Adrenal gland (tissue), 12 donors: Measurements from ENCODE around the gene GLB1L2. TPM values are rescaled to one million over a fixed set of nuclear protein-coding genes. Genes with fewer than 3 reads are reported as not detected.

Experiments used
- DNase-seq, 7 donors: peaks; one replicate each; pipeline ENCODE4 v3.0.0-alpha.2; 2019 to 2020
- H3K27ac ChIP-seq, 5 donors: fragments of 200-600 bp; sonication (generic) in 4 of 5; 1 replicate in 3 of 5; 2 replicates in 2 of 5; pipeline versions ENCODE4 v1.5.1 to v1.8.0; 2016 to 2020; ENCODE audit warnings: mild to moderate bottlenecking in 1 of 5
- H3K27me3 ChIP-seq: fragments of 200-600 bp; 2 replicates; pipeline ENCODE4 v1.8.0; 2021
- H3K36me3 ChIP-seq, 2 donors: fragments of 200-600 bp; replicated peaks in 1 of 2; 1 replicate in 1 of 2; 2 replicates in 1 of 2; pipeline versions ENCODE4 v1.5.1 to v1.8.0; 2018 to 2022
- H3K4me1 ChIP-seq, 2 donors: fragments of 200-600 bp; replicated peaks in 1 of 2; 1 replicate in 1 of 2; 2 replicates in 1 of 2; pipeline versions ENCODE4 v1.5.1 to v1.8.0; 2018 to 2021
- H3K4me3 ChIP-seq, 4 donors: fragments of 200-600 bp; sonication (generic) in 3 of 4; one replicate each; pipeline ENCODE4 v1.5.1; 2016 to 2018
- H3K9me3 ChIP-seq, 3 donors: fragments of 200-600 bp; sonication (generic) in 1 of 3; replicated peaks in 1 of 3; 1 replicate in 2 of 3; 2 replicates in 1 of 3; pipeline versions ENCODE4 v1.5.1 to v1.8.0; 2016 to 2021
- POLR2A ChIP-seq, 2 donors: fragments of 450-650 bp; IDR thresholded peaks; one replicate each; pipeline ENCODE4 v1.6.1; 2017; ENCODE audit warnings: antibody characterized with exemption in 2 of 2, mild to moderate bottlenecking in 2 of 2, moderate library complexity in 1 of 2
- WGBS, 4 donors: extraction: QIAGEN DNeasy Blood & Tissue Kit in 2 of 4; methylation state at CpG; one replicate each; pipeline versions ENCODE4 v1.1.5 to v1.1.7; 2013 to 2017; 5-methylcytosine and 5-hydroxymethylcytosine counted together
- intact Hi-C, 2 donors: fragments of 100-400 bp; cut with DNase I; formaldehyde crosslinking; loops; one replicate each; pipeline versions ENCODE4 v1.14.1 to v1.15.0; 2022 to 2023
- polyA plus RNA-seq, 3 donors: library from polyadenylated mRNA; stranded (reverse); fragments of 200-250 nt in 2 of 3; fragments of 350-450 nt in 1 of 3; fragmentation: Illumina TruSeq in 1 of 3; extraction: RNeasy Lipid Tissue Mini Kit (QIAGEN cat#74804) in 1 of 3; gene quantifications; one replicate each; pipeline ENCODE4 v1.2.3, GENCODE V29; 2013 to 2014
- total RNA-seq, 9 donors: library from RNA; depleted of rRNA in 4 of 9; stranded (reverse); fragments of >200 nt in 4 of 9; fragments of 120-200 nt in 1 of 9; fragmentation: NEBNext Ultra II Directional in 1 of 9; extraction: Animal tissue kit (Norgen Biotek cat#: 25700) in 1 of 9; gene quantifications; one replicate each; pipeline versions ENCODE4 v1.1.0 to v1.2.4, GENCODE V29; 2013 to 2023
- TF ChIP-seq, protein P1 (sequence below), 6 experiments: fragments of 450-650 bp in 4 of 6; fragments of 200-600 bp in 2 of 6; sonication (generic) in 1 of 6; IDR thresholded peaks; 1 replicate in 5 of 6; 2 replicates in 1 of 6; pipeline versions ENCODE4 v1.5.1 to v1.8.0; 2016 to 2021; ENCODE audit warnings: antibody characterized with exemption in 6 of 6, mild to moderate bottlenecking in 2 of 6, moderate library complexity in 1 of 6
- donor health status: healthy with polysubstance abuse.
- donor health status: Bipolar disorder and iron deficiency.
- donor health status: DM: yes; HTN: yes; CAD: no.
- donor health status: DM: no; HTN: no; CAD: no.
- donor health status: DM: no; HTN: no; CAD: no.
- donor health status: DM: yes; HTN: yes; CAD: no.

The GLB1L2 gene
- total and polyA plus RNA-seq, 12 donors, result 0.66 to 8.1 (median 2.6) TPM

DNA sequence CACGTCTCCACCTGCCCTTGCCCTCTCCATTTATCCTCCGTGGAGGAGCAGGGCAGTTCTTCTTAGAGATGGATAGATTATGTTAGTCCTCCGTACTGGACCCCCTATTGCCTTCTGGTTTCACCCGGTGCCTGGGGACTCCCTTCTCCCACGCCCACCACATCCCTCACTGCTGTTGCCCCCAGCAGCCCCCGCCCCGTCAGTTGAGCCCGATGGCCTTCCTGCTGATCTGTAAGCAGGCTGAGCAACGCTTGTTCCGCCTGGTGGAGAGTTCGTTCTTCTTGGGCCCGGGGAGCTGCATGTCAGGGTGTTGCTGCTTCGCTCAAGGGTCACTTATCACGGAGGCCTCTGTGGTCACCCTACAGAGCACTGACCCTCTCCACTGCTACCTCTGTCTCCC lies 46.1 kb downstream of the GLB1L2 start:
- Histone ChIP-seq H3K4me3 (no peak overlapping the region), H3K27ac (no peak overlapping the region), H3K4me1 (no peaks in the 10 kb centered on the region), H3K9me3 (no peaks in the 10 kb centered on the region), H3K36me3 (no peaks in the 10 kb centered on the region), H3K27me3 (no peaks in the 10 kb centered on the region)
- no peak for DNase-seq
- TF ChIP-seq, protein P1, sequence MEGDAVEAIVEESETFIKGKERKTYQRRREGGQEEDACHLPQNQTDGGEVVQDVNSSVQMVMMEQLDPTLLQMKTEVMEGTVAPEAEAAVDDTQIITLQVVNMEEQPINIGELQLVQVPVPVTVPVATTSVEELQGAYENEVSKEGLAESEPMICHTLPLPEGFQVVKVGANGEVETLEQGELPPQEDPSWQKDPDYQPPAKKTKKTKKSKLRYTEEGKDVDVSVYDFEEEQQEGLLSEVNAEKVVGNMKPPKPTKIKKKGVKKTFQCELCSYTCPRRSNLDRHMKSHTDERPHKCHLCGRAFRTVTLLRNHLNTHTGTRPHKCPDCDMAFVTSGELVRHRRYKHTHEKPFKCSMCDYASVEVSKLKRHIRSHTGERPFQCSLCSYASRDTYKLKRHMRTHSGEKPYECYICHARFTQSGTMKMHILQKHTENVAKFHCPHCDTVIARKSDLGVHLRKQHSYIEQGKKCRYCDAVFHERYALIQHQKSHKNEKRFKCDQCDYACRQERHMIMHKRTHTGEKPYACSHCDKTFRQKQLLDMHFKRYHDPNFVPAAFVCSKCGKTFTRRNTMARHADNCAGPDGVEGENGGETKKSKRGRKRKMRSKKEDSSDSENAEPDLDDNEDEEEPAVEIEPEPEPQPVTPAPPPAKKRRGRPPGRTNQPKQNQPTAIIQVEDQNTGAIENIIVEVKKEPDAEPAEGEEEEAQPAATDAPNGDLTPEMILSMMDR (IDR thresholded peaks at IDR 0.05), result no peak
- no peak for TF ChIP-seq POLR2A (IDR thresholded peaks at IDR 0.05)
- intact Hi-C loops, result no loop called here
- WGBS, 4 donors, result 79 to 84% (median 84%) methylated on average over 14 of the region's 14 CpGs

DNA sequence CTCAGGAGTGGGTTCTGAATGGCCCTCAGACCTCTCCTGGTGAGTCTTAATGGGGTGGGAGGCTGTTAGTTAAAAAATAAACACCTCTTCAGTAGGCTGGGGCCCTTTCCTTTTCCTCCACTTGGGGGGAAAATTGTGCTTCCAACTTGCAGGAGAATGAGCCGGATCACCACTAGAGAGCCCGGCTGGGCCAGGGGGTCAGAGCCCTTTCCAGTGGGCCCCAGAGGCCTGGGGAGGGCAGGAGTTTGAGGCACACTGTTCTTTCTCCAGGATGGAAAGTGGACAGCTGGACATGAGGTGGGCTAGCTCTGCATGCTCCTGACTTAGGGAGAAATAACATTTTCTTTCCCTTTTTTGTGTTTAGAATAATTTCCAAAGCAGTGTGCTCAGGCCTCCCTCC lies 47.5 kb downstream of the GLB1L2 start:
- Histone ChIP-seq H3K27ac (no peak overlapping the region), H3K27me3 (no peaks in the 10 kb centered on the region), H3K4me1 (no peaks in the 10 kb centered on the region), H3K36me3 (no peaks in the 10 kb centered on the region), H3K4me3 (no peak overlapping the region), H3K9me3 (no peaks in the 10 kb centered on the region)
- no peak for TF ChIP-seq POLR2A (IDR thresholded peaks at IDR 0.05)
- TF ChIP-seq, protein P1 (IDR thresholded peaks at IDR 0.05), result no peak
- intact Hi-C loops, result no loop called here
- WGBS, 4 donors, result 80 to 90% (median 84%) methylated on average over 2 of the region's 2 CpGs
- no peak for DNase-seq

DNA sequence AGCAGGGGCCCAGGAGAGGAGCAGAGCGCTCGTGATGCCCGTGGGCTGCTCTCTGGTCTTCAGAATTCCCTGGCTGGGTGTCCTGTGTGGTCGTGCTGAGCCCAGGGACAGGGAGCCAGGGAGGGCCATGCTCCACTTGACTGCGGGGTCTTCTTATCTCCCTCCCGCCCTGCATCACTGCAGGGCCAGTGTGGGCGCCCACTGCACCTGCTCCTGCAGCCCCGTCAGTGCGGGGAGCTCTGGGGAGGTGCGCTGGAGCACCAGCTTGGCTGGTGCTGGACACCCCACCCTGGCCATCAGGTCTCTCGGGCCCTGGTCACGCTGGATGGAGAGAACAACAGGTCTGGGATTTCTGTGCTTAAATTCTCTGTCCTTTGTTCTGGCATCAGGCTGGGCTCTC lies 48.4 kb downstream of the GLB1L2 start:
- H3K4me3 ChIP-seq, result no peak overlapping the region
- no peak overlapping the region for H3K27ac ChIP-seq
- H3K9me3 ChIP-seq, result no peaks in the 10 kb centered on the region
- TF ChIP-seq POLR2A (IDR thresholded peaks at IDR 0.05), result no peak
- TF ChIP-seq, protein P1 (IDR thresholded peaks at IDR 0.05), result no peak
- intact Hi-C loops, result no loop called here
- H3K36me3 ChIP-seq, result no peaks in the 10 kb centered on the region
- 69 to 88% (median 78%) methylated on average over 2 to 12 of the region's 12 CpGs for WGBS, 4 donors
- no peaks in the 10 kb centered on the region for H3K4me1 ChIP-seq
- H3K27me3 ChIP-seq, result no peaks in the 10 kb centered on the region
- no peak for DNase-seq

DNA sequence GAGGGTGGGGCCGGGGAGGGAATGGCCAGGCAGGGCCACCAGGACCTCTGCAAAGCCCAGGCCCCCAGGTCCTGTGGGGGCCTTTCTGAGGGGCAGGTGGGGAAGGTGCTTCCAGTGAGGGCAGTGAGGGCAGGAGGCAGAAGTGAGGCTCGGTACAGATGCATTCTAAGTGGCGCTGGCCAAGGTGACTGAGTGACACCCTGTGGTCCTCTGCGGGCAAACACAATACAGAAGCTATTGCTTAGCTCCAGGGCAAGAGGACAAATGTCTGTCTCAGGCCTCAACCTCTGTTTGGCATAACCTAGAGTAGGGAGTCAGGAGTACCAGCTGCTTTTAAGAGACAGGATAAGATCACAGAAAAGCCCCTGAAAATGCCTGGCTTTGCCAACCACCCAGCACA lies 49.0 kb downstream of the GLB1L2 start:
- intact Hi-C loops, result no loop called here
- no peak overlapping the region for H3K4me3 ChIP-seq
- no peaks in the 10 kb centered on the region for H3K4me1 ChIP-seq
- H3K9me3 ChIP-seq, result no peaks in the 10 kb centered on the region
- WGBS, 4 donors, result 58 to 77% (median 62%) methylated on average over 3 to 4 of the region's 4 CpGs
- no peaks in the 10 kb centered on the region for H3K36me3 ChIP-seq
- no peak for DNase-seq
- H3K27ac ChIP-seq, result no peak overlapping the region
- no peaks in the 10 kb centered on the region for H3K27me3 ChIP-seq
- TF ChIP-seq, protein P1 (IDR thresholded peaks at IDR 0.05), result no peak
- no peak for TF ChIP-seq POLR2A (IDR thresholded peaks at IDR 0.05)
